ENCODE results near the gene KCNQ1OT1. TPM values are rescaled to one million over a fixed set of nuclear protein-coding genes. Genes with fewer than 3 reads are reported as not detected.

Gene KCNQ1OT1
- polyA plus RNA-seq, 3 donors: 0.69 to 0.78 (median 0.76) TPM

GRCh38 chr11:2689651-2690575 is 9.9 kb downstream of the KCNQ1OT1 start:
- no peak for DNase-seq (ENCODE audit: low read depth in 3 of 3, low spot score in 2 of 3)

- no peak for DNase-seq (ENCODE audit: low read depth in 3 of 3, low spot score in 2 of 3)
Measured at GRCh38 chr11:2688381-2689231, 11.2 kb downstream of the KCNQ1OT1 start.

GRCh38 chr11:2687782-2688191 is 12.0 kb downstream of the KCNQ1OT1 start:
- no peak for DNase-seq (ENCODE audit: low read depth in 3 of 3, low spot score in 2 of 3)

GRCh38 chr11:2687223-2687530 is 12.6 kb downstream of the KCNQ1OT1 start:
- DNase-seq (ENCODE audit: low read depth in 3 of 3, low spot score in 2 of 3): no peak

- no peak for DNase-seq (ENCODE audit: low read depth in 3 of 3, low spot score in 2 of 3)
Measured at GRCh38 chr11:2686360-2687222, 13.2 kb downstream of the KCNQ1OT1 start.

GRCh38 chr11:2685566-2686359 is 14.0 kb downstream of the KCNQ1OT1 start:
- no peak for DNase-seq (ENCODE audit: low read depth in 3 of 3, low spot score in 2 of 3)

GRCh38 chr11:2685051-2685450 is 14.7 kb downstream of the KCNQ1OT1 start:
- no peak for DNase-seq (ENCODE audit: low read depth in 3 of 3, low spot score in 2 of 3)

- no peak for DNase-seq (ENCODE audit: low read depth in 3 of 3, low spot score in 2 of 3)
Measured at GRCh38 chr11:2684581-2684980, 15.2 kb downstream of the KCNQ1OT1 start.

- no peak for DNase-seq (ENCODE audit: low read depth in 3 of 3, low spot score in 2 of 3)
Measured at GRCh38 chr11:2683806-2684205, 16.0 kb downstream of the KCNQ1OT1 start.

GRCh38 chr11:2681408-2682145 is 18.2 kb downstream of the KCNQ1OT1 start:
- DNase-seq (ENCODE audit: low read depth in 3 of 3, low spot score in 2 of 3): no peak

GRCh38 chr11:2679011-2679676 is 20.6 kb downstream of the KCNQ1OT1 start:
- DNase-seq (ENCODE audit: low read depth in 3 of 3, low spot score in 2 of 3): no peak

GRCh38 chr11:2678396-2678795 is 21.4 kb downstream of the KCNQ1OT1 start:
- no peak for DNase-seq (ENCODE audit: low read depth in 3 of 3, low spot score in 2 of 3)

- no peak for DNase-seq (ENCODE audit: low read depth in 3 of 3, low spot score in 2 of 3)
Measured at GRCh38 chr11:2677127-2677526, 22.7 kb downstream of the KCNQ1OT1 start.

GRCh38 chr11:2675540-2675939 is 24.3 kb downstream of the KCNQ1OT1 start:
- no peak for DNase-seq (ENCODE audit: low read depth in 3 of 3, low spot score in 2 of 3)

GRCh38 chr11:2674658-2675131 is 25.1 kb downstream of the KCNQ1OT1 start:
- no peak for DNase-seq (ENCODE audit: low read depth in 3 of 3, low spot score in 2 of 3)

- no peak for DNase-seq (ENCODE audit: low read depth in 3 of 3, low spot score in 2 of 3)
Measured at GRCh38 chr11:2673871-2674471, 25.8 kb downstream of the KCNQ1OT1 start.

GRCh38 chr11:2673250-2673610 is 26.6 kb downstream of the KCNQ1OT1 start:
- DNase-seq (ENCODE audit: low read depth in 3 of 3, low spot score in 2 of 3): no peak

- no peak for DNase-seq (ENCODE audit: low read depth in 3 of 3, low spot score in 2 of 3)
Measured at GRCh38 chr11:2672553-2673249, 27.1 kb downstream of the KCNQ1OT1 start.
